ENCODE data around the gene DDX25. TPM values are rescaled to one million over a fixed set of nuclear protein-coding genes. Genes with fewer than 3 reads are reported as not detected.

Gene DDX25
- total RNA-seq, 2 donors from 2014 or later, result 3.3 to 8.4 TPM

DNA sequence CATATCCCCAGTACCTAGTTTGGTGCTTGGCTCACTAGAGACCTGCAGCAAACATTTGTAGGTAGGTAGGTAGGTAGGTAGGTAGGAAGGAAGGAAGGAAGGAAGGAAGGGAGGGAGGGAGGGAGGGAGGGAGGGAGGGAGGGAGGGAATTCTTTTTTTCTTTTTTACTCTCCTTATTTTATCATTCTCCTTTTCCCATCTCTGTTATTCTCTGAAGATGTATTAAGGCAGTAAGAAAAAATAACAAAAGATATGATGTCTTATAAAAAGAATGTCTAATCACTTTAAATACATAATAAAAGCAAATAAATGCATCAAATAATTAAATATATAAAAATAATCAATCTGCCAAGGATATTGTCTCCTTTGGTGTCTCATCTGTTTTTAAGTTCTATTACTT lies 70.0 kb downstream of the DDX25 start:
- Histone ChIP-seq H3K4me3 (ENCODE audit: low read length) (no peak overlapping the region), H3K36me3 (ENCODE audit: control insufficient read depth, insufficient read depth, low read length) (no peaks in the 10 kb centered on the region), H3K27me3 (ENCODE audit: control insufficient read depth, insufficient read depth, low read length, poor library complexity, severe bottlenecking) (no peaks in the 10 kb centered on the region), H3K27ac (ENCODE audit: low read depth, low read length) (no peak overlapping the region), H3K9ac (ENCODE audit: extremely low read depth, low read length, poor library complexity, severe bottlenecking) (no peak overlapping the region), H3K4me1 (ENCODE audit: control insufficient read depth, insufficient read depth, low read length) (no peaks in the 10 kb centered on the region), H3K9me3 (ENCODE audit: control insufficient read depth, low read length) (no peaks in the 10 kb centered on the region)
- TF ChIP-seq, protein P1, sequence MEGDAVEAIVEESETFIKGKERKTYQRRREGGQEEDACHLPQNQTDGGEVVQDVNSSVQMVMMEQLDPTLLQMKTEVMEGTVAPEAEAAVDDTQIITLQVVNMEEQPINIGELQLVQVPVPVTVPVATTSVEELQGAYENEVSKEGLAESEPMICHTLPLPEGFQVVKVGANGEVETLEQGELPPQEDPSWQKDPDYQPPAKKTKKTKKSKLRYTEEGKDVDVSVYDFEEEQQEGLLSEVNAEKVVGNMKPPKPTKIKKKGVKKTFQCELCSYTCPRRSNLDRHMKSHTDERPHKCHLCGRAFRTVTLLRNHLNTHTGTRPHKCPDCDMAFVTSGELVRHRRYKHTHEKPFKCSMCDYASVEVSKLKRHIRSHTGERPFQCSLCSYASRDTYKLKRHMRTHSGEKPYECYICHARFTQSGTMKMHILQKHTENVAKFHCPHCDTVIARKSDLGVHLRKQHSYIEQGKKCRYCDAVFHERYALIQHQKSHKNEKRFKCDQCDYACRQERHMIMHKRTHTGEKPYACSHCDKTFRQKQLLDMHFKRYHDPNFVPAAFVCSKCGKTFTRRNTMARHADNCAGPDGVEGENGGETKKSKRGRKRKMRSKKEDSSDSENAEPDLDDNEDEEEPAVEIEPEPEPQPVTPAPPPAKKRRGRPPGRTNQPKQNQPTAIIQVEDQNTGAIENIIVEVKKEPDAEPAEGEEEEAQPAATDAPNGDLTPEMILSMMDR (conservative IDR thresholded peaks at IDR 0.05), result no peak
- H3K27me3 Mint-ChIP-seq (ENCODE audit: insufficient read depth), result no peaks in the 10 kb centered on the region
- H3K9me3 Mint-ChIP-seq, result no peaks in the 10 kb centered on the region
- H3K4me3 Mint-ChIP-seq, result no peak overlapping the region
- peaks cover 5% of the 10 kb centered on the region for H3K36me3 Mint-ChIP-seq (ENCODE audit: low read depth)
- no peak overlapping the region for H3K27ac Mint-ChIP-seq
- no peak for DNase-seq
- H3K4me1 Mint-ChIP-seq, result no peaks in the 10 kb centered on the region

DNA sequence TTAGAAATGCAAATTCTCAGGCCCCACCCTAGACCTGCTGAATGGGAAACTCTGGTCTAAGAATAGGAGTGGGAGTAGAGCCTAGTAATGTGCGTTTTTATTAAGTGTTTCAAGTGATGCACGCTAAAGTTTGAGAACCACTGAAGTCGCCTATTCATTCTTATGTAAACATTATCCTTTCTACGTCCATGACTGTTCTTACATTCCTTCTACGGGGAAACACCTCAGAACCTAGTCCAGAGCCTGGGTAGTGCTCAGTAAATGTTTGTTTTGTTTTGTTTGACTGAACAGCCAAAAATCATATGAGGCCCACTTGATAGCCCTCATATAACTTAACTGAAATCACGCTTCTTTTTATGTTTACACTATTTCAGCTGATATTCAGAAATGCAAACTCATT lies 71.3 kb downstream of the DDX25 start:
- Histone ChIP-seq H3K4me3 (ENCODE audit: low read length) (no peak overlapping the region), H3K4me1 (ENCODE audit: control insufficient read depth, insufficient read depth, low read length) (no peaks in the 10 kb centered on the region), H3K27me3 (ENCODE audit: control insufficient read depth, insufficient read depth, low read length, poor library complexity, severe bottlenecking) (no peaks in the 10 kb centered on the region), H3K36me3 (ENCODE audit: control insufficient read depth, insufficient read depth, low read length) (no peaks in the 10 kb centered on the region), H3K27ac (ENCODE audit: low read depth, low read length) (no peak overlapping the region), H3K9ac (ENCODE audit: extremely low read depth, low read length, poor library complexity, severe bottlenecking) (no peak overlapping the region), H3K9me3 (ENCODE audit: control insufficient read depth, low read length) (no peaks in the 10 kb centered on the region)
- Mint-ChIP-seq H3K27me3 (ENCODE audit: insufficient read depth) (no peaks in the 10 kb centered on the region), H3K36me3 (ENCODE audit: low read depth) (peaks cover 5% of the 10 kb centered on the region), H3K4me3 (no peak overlapping the region), H3K9me3 (no peaks in the 10 kb centered on the region), H3K4me1 (peaks cover 7% of the 10 kb centered on the region), H3K27ac (no peak overlapping the region)
- no peak for DNase-seq
- TF ChIP-seq, protein P1 (conservative IDR thresholded peaks at IDR 0.05), result no peak
- WGBS, 2 experiments (ENCODE audit: insufficient coverage in 1 of 2, insufficient read length in 1 of 2), result 95 to 100% methylated on average over 4 to 6 of the region's 6 CpGs

DNA sequence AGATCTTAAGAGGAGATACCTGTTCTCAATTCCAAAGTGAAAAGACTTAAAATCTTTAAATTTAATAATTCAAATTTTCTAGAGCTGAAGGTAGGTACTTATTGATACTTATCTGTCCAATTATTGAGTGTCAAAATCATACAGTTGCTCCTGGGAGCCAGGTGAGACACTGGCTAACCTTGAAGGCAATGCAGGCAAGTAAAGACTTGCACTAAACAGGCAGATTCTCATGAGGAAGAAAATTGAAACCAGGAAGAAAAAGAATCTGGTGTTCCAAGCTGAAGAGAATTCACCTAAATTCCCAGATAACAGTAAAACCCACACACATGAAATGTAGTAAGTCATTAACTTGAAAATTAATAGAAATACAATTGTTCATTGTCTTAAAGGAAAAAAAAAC lies 71.8 kb downstream of the DDX25 start:
- peaks cover 8% of the 10 kb centered on the region for H3K4me1 Mint-ChIP-seq
- no peaks in the 10 kb centered on the region for H3K9me3 Mint-ChIP-seq
- no peak for DNase-seq
- Histone ChIP-seq H3K27ac (ENCODE audit: low read depth, low read length) (no peak overlapping the region), H3K27me3 (ENCODE audit: control insufficient read depth, insufficient read depth, low read length, poor library complexity, severe bottlenecking) (no peaks in the 10 kb centered on the region), H3K9ac (ENCODE audit: extremely low read depth, low read length, poor library complexity, severe bottlenecking) (no peak overlapping the region), H3K4me1 (ENCODE audit: control insufficient read depth, insufficient read depth, low read length) (no peaks in the 10 kb centered on the region), H3K9me3 (ENCODE audit: control insufficient read depth, low read length) (no peaks in the 10 kb centered on the region), H3K4me3 (ENCODE audit: low read length) (no peak overlapping the region), H3K36me3 (ENCODE audit: control insufficient read depth, insufficient read depth, low read length) (no peaks in the 10 kb centered on the region)
- H3K27me3 Mint-ChIP-seq (ENCODE audit: insufficient read depth), result no peaks in the 10 kb centered on the region
- H3K36me3 Mint-ChIP-seq (ENCODE audit: low read depth), result peaks cover 5% of the 10 kb centered on the region
- no peak overlapping the region for H3K27ac Mint-ChIP-seq
- TF ChIP-seq, protein P1 (conservative IDR thresholded peaks at IDR 0.05), result no peak
- H3K4me3 Mint-ChIP-seq, result no peak overlapping the region
